Esophagus squamous epithelium (tissue), 4 donors: ENCODE data around the gene UBLCP1.

Source experiments
- CTCF ChIP-seq, 6 experiments: fragments of 450-650 bp in 4 of 6; fragments of 200-600 bp in 2 of 6; sonication (generic) in 2 of 6; IDR thresholded peaks; one replicate each; pipeline ENCODE4 v1.5.1; 2016 to 2019; ENCODE audit warnings: antibody characterized with exemption in 6 of 6, mild to moderate bottlenecking in 4 of 6, moderate library complexity in 4 of 6
- POLR2A ChIP-seq, 4 donors: fragments of 450-650 bp; IDR thresholded peaks; one replicate each; pipeline ENCODE4 v1.6.1; 2017; ENCODE audit warnings: antibody characterized with exemption in 4 of 4, mild to moderate bottlenecking in 4 of 4, moderate library complexity in 3 of 4

GRCh38 chr5:159243385-159243784 lies 19.7 kb upstream of the UBLCP1 start:
- TF ChIP-seq POLR2A (IDR thresholded peaks at IDR 0.05) = no peak
- no peak for TF ChIP-seq CTCF (IDR thresholded peaks at IDR 0.05)
